HG03280 (cell line): ENCODE results near the gene MYO1E.
A peak's percentile ranks its signal among the peaks of the same experiment; 100 is the strongest.

Experiments
- ATAC-seq: cut with Tn5 transposase; IDR thresholded peaks from one replicate; pipeline ENCODE4 v1.9.1; 2021; ENCODE audit warnings: mild to moderate bottlenecking, moderate library complexity; ENCODE audit not compliant: unreplicated experiment

The MYO1E gene

DNA sequence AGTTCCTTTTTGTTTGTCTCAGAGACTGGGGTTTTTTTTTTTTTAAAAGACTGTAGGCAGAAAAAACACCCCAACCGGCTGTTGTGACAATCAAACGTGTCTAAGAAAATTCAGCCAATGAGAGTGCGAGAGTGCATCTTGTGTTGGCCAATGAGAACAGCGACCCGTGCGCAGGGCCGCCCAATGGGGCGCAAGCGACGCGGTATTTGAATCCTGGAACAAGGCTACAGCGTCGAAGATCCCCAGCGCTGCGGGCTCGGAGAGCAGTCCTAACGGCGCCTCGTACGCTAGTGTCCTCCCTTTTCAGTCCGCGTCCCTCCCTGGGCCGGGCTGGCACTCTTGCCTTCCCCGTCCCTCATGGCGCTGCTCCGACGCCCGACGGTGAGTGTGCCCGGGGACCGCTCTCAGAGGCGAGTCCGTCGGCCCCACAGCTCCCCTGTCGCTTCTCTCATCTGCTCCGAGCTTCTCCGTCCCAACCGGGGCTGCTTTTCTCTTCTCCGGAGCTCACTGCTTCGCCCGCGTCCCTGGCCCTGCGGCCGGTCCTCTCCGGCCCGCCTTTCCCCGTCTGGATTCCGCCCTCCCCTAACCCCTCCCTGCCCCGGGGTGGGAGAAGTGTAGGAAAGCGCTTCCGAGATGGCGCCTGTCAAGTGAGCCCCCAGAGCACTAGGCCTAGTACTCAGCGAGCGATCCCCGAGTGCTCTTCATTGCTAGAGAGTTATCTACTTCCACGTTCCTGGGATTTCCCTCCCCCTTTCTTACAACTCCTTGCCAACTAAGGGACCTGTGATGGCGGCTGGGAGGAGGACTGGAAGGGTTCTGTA, 267.5 kb downstream of the MYO1E start, which contains the start of gene CCNB2:
TSS of gene CCNB2 (plus strand) at position 235 of the 821 bp plus-strand sequence. CDS start at position 358, 123 bp downstream.
- peak; percentile 97 for ATAC-seq

- ATAC-seq = peak; percentile 25
These were observed 268.1 kb downstream of the MYO1E start for GRCh38 chr15:59104602-59104911.

GRCh38 chr15:59099162-59099685, 273.4 kb downstream of the MYO1E start:
- no peak for ATAC-seq

- no peak for ATAC-seq
These were observed 276.2 kb downstream of the MYO1E start for GRCh38 chr15:59096429-59096828.

GRCh38 chr15:59094077-59094476, 278.6 kb downstream of the MYO1E start:
- no peak for ATAC-seq

DNA sequence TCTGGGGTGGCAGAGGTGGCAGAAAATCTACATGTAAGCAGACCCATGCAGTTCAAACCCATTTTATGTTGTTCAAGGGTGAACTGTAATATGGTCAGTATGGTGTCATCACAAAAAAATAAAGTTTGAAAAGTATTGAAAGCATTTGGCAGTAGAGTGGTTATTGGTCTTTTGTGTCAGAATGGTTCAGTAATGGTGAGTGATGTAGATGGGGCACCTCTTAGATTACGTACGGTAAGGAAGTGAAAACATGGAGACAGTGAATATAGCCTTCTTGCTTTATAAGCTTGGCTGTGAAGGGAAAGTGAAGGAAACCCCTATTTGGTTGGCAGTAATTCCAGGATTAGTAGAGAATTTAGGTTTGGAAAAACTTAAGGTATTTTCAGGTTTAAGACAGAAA, 284.9 kb downstream of the MYO1E start:
- ATAC-seq = no peak
